ENCODE measurements around the gene ULK1.

- TF ChIP-seq POLR2AphosphoS5 (IDR thresholded peaks at IDR 0.05): no peak
- no peak for TF ChIP-seq CTCF (IDR thresholded peaks at IDR 0.05; ENCODE audit: poor library complexity, severe bottlenecking)
These were observed 7.3 kb downstream of the ULK1 start for GRCh38 chr12:131901431-131902331.
